ENCODE data around the gene KCNH1. TPM values are rescaled to one million over a fixed set of nuclear protein-coding genes. Genes with fewer than 3 reads are reported as not detected.

The KCNH1 gene
- total RNA-seq, 1 experiment from 2014 or later: not detected

DNA sequence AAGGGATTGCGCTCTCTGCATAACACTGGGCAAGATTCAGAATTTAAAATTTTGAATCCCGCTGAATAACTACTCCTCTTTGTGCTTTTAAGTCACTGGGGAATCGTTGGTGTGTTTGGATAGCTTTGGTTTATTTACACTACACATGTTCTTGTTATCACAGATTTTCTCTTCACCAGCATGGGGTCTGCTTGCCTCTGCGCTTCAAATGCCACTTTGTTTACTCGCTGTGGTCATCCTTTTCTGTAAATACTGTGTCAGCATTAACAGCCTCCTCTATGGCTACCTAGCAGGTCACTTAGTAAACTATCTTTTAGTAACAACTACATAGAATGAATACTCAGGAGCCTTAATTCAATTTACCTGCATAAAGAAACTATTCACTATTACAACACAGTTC is 14.4 kb upstream of the KCNH1 start:
- no peak for TF ChIP-seq EZH2 (IDR thresholded peaks at IDR 0.05; ENCODE audit: borderline replicate concordance, low read depth, low read length, poor library complexity, severe bottlenecking)
- TF ChIP-seq, protein P1, sequence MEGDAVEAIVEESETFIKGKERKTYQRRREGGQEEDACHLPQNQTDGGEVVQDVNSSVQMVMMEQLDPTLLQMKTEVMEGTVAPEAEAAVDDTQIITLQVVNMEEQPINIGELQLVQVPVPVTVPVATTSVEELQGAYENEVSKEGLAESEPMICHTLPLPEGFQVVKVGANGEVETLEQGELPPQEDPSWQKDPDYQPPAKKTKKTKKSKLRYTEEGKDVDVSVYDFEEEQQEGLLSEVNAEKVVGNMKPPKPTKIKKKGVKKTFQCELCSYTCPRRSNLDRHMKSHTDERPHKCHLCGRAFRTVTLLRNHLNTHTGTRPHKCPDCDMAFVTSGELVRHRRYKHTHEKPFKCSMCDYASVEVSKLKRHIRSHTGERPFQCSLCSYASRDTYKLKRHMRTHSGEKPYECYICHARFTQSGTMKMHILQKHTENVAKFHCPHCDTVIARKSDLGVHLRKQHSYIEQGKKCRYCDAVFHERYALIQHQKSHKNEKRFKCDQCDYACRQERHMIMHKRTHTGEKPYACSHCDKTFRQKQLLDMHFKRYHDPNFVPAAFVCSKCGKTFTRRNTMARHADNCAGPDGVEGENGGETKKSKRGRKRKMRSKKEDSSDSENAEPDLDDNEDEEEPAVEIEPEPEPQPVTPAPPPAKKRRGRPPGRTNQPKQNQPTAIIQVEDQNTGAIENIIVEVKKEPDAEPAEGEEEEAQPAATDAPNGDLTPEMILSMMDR (conservative IDR thresholded peaks at IDR 0.05; ENCODE audit: low read depth, low read length): no peak
- Histone ChIP-seq H3K4me1 (ENCODE audit: insufficient read depth, low read length, poor library complexity, severe bottlenecking) (no peaks in the 10 kb centered on the region), H3K4me3 (ENCODE audit: low read depth, low read length, poor library complexity, severe bottlenecking) (no peak overlapping the region), H3K36me3 (ENCODE audit: insufficient read depth, low read length, poor library complexity, severe bottlenecking) (no peaks in the 10 kb centered on the region), H3K9me3 (ENCODE audit: low read depth, low read length, poor library complexity, severe bottlenecking) (no peaks in the 10 kb centered on the region), H3K27ac (ENCODE audit: low read depth, low read length, poor library complexity, severe bottlenecking) (no peak overlapping the region), H3K27me3 (replicated peaks; ENCODE audit: insufficient read depth, low read depth, low read length, poor library complexity) (peaks cover 31% of the 10 kb centered on the region)
- ChIA-PET POLR2A (ENCODE audit: low non-redundant PET) (no interaction called here), CTCF (interaction anchor here (0.6 kb wide), 1 partner anchor 11 kb away, joined by 3 read pairs; no protein-coding TSS in a partner anchor)
- no peak for DNase-seq (ENCODE audit: low spot score)
- no TSS peak for BruUV-seq (replicated peaks)
- intact Hi-C loops (cut with micrococcal nuclease; ENCODE audit: unreplicated experiment): no loop called here

DNA sequence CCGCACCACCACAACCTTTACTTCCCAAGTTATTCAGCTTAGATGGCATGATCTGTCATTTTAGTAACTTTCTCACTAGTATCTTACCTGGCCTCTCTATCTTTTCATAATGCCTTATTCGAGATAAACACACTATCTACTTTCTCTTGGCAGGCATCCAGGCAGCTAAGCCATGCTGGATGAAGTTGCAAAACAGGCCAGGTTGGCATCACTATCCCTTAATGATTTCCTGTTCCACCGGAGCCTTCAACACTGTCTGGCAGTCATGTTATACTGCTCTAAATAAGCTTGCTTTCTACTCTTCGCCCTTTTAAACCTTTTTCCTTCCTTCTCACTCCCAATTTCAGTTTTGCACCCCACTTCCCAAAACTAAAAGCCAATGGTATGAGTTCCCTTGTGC is 12.0 kb upstream of the KCNH1 start:
- H3K27ac ChIP-seq (ENCODE audit: low read depth, low read length, poor library complexity, severe bottlenecking): no peak overlapping the region
- TF ChIP-seq, protein P1 (conservative IDR thresholded peaks at IDR 0.05; ENCODE audit: low read depth, low read length): no peak
- TF ChIP-seq EZH2 (IDR thresholded peaks at IDR 0.05; ENCODE audit: borderline replicate concordance, low read depth, low read length, poor library complexity, severe bottlenecking): no peak
- no peaks in the 10 kb centered on the region for H3K4me1 ChIP-seq (ENCODE audit: insufficient read depth, low read length, poor library complexity, severe bottlenecking)
- BruUV-seq (replicated peaks): no TSS peak
- peaks cover 45% of the 10 kb centered on the region for H3K27me3 ChIP-seq (replicated peaks; ENCODE audit: insufficient read depth, low read depth, low read length, poor library complexity)
- CTCF ChIA-PET: interaction anchor here (1.2 kb wide), 1 partner anchor 11 kb away, joined by 3 read pairs; no protein-coding TSS in a partner anchor
- intact Hi-C loops (cut with micrococcal nuclease; ENCODE audit: unreplicated experiment): no loop called here
- no peak overlapping the region for H3K4me3 ChIP-seq (ENCODE audit: low read depth, low read length, poor library complexity, severe bottlenecking)
- DNase-seq (ENCODE audit: low spot score): no peak
- H3K9me3 ChIP-seq (ENCODE audit: low read depth, low read length, poor library complexity, severe bottlenecking): no peaks in the 10 kb centered on the region
- POLR2A ChIA-PET (ENCODE audit: low non-redundant PET): no interaction called here
- H3K36me3 ChIP-seq (ENCODE audit: insufficient read depth, low read length, poor library complexity, severe bottlenecking): no peaks in the 10 kb centered on the region

GRCh38 chr1:211135342-211135950 is 1.5 kb upstream of the KCNH1 start:
- CTCF ChIA-PET: interaction anchor here (0.5 to 3.3 kb wide), 8 partner anchors 9 to 687 kb away, joined by 3 to 65 read pairs (median 3); no protein-coding TSS in a partner anchor
- Histone ChIP-seq H3K36me3 (ENCODE audit: insufficient read depth, low read length, poor library complexity, severe bottlenecking) (no peaks in the 10 kb centered on the region), H3K4me1 (ENCODE audit: insufficient read depth, low read length, poor library complexity, severe bottlenecking) (peaks cover 9% of the 10 kb centered on the region), H3K27me3 (replicated peaks; ENCODE audit: insufficient read depth, low read depth, low read length, poor library complexity) (peaks cover 70% of the 10 kb centered on the region), H3K9me3 (ENCODE audit: low read depth, low read length, poor library complexity, severe bottlenecking) (no peaks in the 10 kb centered on the region), H3K27ac (ENCODE audit: low read depth, low read length, poor library complexity, severe bottlenecking) (no peak overlapping the region), H3K4me3 (ENCODE audit: low read depth, low read length, poor library complexity, severe bottlenecking) (no peak overlapping the region)
- POLR2A ChIA-PET (ENCODE audit: low non-redundant PET): no interaction called here
- DNase-seq (ENCODE audit: low spot score): peak; percentile 70
- no TSS peak for BruUV-seq (replicated peaks)
- intact Hi-C loops (cut with micrococcal nuclease; ENCODE audit: unreplicated experiment): loop anchor here (10.0 kb wide), 1 partner anchor 519 kb away; no protein-coding TSS in a partner anchor
- TF ChIP-seq, protein P1 (conservative IDR thresholded peaks at IDR 0.05; ENCODE audit: low read depth, low read length): peak; percentile 68
- TF ChIP-seq EZH2 (IDR thresholded peaks at IDR 0.05; ENCODE audit: borderline replicate concordance, low read depth, low read length, poor library complexity, severe bottlenecking): no peak

Data from A673 (cell line).